ENCODE results near the gene TSC2. TPM values are rescaled to one million over a fixed set of nuclear protein-coding genes. Genes with fewer than 3 reads are reported as not detected.
A peak's percentile ranks its signal among the peaks of the same experiment; 100 is the strongest.
"Not testable (repeated sequence)": the region's sequence is repeated elsewhere in the genome, so short reads cannot be mapped to it uniquely, and the experiment has no call there.

Gene TSC2
- total RNA-seq, 6 experiments from 2014 or later: 25.7 to 124 (median 59.4) TPM

DNA sequence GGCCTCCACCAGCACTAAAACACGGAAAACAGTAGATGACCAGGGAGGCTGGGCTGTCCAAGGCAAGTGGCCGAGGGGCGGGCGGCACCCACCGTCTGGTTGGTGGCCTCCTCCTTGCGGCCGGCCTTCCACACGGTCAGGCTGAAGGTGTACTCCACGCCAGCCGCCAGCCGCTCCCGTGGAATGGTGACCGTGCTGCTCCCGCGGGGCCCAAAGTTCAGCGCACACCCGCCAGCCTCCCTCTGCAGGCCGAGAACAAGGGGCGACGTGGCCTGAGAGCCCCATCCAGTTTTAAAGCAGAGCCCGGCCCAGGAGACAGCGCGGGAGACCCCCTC, 60.0 kb downstream of the TSC2 start:
- intact Hi-C loops (cut with DNase I); DNase-seq; H3K27me3 ChIP-seq; H3K4me1 ChIP-seq; H3K27ac ChIP-seq; H3K9me3 ChIP-seq; H3K4me3 ChIP-seq: not testable (repeated sequence)
- H3K36me3 ChIP-seq: peaks cover 0 to 24% (median 0%) of the 10 kb centered on the region in 4 donors
- peak in 2 of 4 donors; percentile 9 to 11 for ATAC-seq
- no CpG with 5 or more reads among the region's 23 CpGs for WGBS (ENCODE audit: insufficient coverage, low coverage, low lambda C conversion rate, missing lambda C conversion rate)

DNA sequence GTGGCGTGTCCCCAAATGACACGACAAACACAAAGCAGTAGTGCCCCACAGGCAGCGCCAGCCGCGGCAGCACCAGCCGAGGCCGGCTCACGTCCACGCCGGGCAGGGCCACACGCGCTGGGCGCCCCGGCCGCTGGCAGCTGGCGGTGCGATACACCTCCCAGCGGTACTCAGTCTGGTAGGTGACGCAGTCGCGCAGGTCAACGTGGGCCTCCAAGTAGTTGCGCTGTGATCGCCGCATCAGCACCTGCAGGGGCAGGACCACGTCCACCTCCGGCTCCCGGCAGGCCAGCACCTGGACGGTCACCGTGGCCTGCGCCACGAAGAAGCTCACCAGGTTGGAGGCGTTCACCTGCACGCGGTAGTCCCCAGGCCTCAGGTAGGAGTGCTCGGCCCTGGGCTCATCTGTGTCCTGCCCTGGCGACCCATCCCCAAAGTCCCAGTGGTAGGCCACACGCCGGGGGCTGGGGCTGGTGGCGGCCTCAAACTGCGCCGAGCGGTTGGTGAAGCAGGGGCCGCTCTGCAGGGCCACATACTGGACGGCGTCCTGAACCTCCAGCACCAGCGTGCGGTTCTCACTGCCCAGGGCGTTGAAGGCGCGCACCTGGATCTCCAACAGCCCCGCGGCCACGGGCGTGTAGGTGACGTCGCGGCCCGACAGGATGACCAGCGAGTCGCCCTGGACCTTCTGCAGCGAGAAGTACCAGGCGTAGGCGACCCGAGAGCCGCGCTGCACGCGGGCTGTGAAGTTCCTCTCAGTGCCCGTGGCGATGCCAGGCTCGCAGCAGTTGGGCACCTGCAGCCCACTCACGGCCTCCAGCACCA, 60.9 kb downstream of the TSC2 start:
- H3K4me1 ChIP-seq; H3K4me3 ChIP-seq; intact Hi-C loops (cut with DNase I); H3K27ac ChIP-seq; H3K9me3 ChIP-seq; H3K27me3 ChIP-seq; DNase-seq: not testable (repeated sequence)
- ATAC-seq: peak in 2 of 4 donors; percentile 10 to 11
- peaks cover 0 to 18% (median 0%) of the 10 kb centered on the region in 4 donors for H3K36me3 ChIP-seq
- WGBS (ENCODE audit: insufficient coverage, low coverage, low lambda C conversion rate, missing lambda C conversion rate): 91% methylated on average over 4 of the region's 73 CpGs

DNA sequence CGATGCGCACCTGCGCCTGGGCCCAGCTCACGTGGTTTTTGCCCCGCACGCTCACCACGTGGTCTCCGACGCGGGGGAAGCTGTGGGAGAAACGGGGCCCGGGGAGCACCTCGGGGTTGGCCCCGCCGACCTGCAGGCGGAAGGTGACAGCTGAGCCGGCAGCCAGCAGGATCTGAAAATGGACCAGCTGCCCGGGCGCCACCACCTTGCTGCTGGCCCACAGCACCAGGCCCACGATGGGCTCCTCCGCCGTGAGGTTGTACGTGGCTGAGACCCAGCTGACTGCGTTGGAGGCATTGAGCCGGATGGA, 61.4 kb downstream of the TSC2 start:
- H3K4me1 ChIP-seq; H3K4me3 ChIP-seq; H3K9me3 ChIP-seq; ATAC-seq; DNase-seq; H3K27ac ChIP-seq; H3K27me3 ChIP-seq; intact Hi-C loops (cut with DNase I): not testable (repeated sequence)
- WGBS (ENCODE audit: insufficient coverage, low coverage, low lambda C conversion rate, missing lambda C conversion rate): 80% methylated on average over 1 of the region's 25 CpGs
- peaks cover 0 to 18% (median 0%) of the 10 kb centered on the region in 4 donors for H3K36me3 ChIP-seq

DNA sequence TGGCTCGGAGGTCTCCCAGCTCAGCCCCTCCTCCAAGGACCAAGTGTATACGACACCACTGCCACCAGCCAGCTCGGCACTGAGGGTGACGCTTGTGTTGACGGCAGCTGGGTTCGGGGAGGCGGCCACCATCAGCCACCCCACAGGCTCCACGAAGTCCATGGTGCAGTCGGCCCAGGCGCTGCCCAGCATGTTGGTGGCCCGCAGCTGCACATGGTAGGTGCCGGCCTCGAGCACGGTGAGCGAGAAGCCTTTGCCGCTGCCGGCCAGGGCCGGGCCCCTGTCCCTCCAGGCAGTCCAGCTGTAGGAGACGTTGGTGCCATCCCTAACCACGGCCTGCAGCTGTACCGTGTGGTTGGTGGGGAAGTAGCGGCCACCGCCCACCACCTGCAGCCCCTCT, 62.1 kb downstream of the TSC2 start:
- H3K4me1 ChIP-seq; H3K9me3 ChIP-seq; H3K27me3 ChIP-seq; H3K4me3 ChIP-seq; intact Hi-C loops (cut with DNase I); DNase-seq; H3K27ac ChIP-seq: not testable (repeated sequence)
- peaks cover 0 to 18% (median 0%) of the 10 kb centered on the region in 4 donors for H3K36me3 ChIP-seq
- WGBS (ENCODE audit: insufficient coverage, low coverage, low lambda C conversion rate, missing lambda C conversion rate): no CpG with 5 or more reads among the region's 23 CpGs
- ATAC-seq: peak in 1 of 4 donors; percentile 14

DNA sequence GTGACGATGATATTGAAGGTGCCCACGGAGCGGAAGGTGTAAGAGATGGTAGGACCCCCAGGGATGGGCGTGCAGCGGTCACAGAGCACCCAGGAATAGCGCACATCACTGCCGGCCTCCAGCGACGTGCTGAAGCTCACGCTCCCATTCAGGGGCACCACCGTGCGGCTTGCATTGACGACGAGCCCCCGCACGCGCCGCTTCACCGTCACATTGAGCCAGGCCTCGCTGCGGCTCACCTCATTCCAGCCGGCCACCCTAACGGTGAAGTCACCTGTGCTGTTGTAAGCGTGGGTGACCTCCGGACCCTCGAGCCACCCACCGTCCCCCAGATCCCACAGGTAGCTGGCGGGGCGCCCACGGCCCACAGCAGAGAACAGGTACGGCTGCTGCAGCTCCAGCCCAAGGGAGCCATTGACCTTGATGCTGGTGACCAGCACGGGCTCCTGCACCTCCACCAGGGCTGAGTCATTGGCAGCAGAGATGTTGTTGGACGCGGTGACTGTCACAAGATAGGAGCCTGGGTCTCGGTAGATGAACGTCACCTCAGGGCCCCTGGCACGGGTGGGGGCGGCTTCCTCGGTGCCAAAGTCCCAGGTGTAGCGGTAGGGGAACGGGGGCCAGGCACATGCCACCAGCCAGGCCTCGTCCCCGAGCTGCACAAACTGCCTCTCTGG, 62.7 kb downstream of the TSC2 start:
- intact Hi-C loops (cut with DNase I): not testable (repeated sequence)

DNA sequence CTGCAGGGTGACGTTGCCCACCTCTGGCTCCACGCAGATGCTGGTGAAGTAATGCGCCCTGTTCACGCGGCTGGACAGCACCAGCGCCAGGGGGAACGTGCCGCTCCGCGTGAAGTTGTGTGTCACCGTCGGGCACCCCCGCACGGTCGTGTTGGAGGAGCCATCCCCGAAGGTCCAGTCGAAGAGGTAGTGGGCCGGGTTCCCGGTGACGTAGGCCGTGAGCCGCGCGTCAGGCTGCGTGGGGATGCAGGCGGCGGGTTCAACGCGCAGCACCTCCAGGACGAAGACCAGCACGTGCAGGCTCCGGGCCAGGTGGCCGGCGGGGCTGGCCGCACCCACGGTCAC, 63.2 kb downstream of the TSC2 start:
- no CpG with 5 or more reads among the region's 36 CpGs for whole genome bisulfite sequencing (ENCODE audit: insufficient coverage, low coverage, low lambda C conversion rate, missing lambda C conversion rate)
- ATAC-seq: peak in 1 of 4 donors; percentile 12
- DNase-seq; intact Hi-C loops (cut with DNase I); H3K4me3 ChIP-seq; H3K27ac ChIP-seq; H3K9me3 ChIP-seq; H3K27me3 ChIP-seq; H3K4me1 ChIP-seq: not testable (repeated sequence)
- H3K36me3 ChIP-seq: peaks cover 0 to 18% (median 0%) of the 10 kb centered on the region in 4 donors

More for the DNA sequence above, 62.7 kb downstream of the TSC2 start:
- WGBS (ENCODE audit: insufficient coverage, low coverage, low lambda C conversion rate, missing lambda C conversion rate): no CpG with 5 or more reads among the region's 43 CpGs
- H3K27me3 ChIP-seq, H3K27ac ChIP-seq, DNase-seq, H3K9me3 ChIP-seq, H3K4me3 ChIP-seq, H3K4me1 ChIP-seq: not testable (repeated sequence)
- peak in 3 of 4 donors; percentile 23 to 62 (median 41) for ATAC-seq
- peaks cover 0 to 18% (median 0%) of the 10 kb centered on the region in 4 donors for H3K36me3 ChIP-seq

DNA sequence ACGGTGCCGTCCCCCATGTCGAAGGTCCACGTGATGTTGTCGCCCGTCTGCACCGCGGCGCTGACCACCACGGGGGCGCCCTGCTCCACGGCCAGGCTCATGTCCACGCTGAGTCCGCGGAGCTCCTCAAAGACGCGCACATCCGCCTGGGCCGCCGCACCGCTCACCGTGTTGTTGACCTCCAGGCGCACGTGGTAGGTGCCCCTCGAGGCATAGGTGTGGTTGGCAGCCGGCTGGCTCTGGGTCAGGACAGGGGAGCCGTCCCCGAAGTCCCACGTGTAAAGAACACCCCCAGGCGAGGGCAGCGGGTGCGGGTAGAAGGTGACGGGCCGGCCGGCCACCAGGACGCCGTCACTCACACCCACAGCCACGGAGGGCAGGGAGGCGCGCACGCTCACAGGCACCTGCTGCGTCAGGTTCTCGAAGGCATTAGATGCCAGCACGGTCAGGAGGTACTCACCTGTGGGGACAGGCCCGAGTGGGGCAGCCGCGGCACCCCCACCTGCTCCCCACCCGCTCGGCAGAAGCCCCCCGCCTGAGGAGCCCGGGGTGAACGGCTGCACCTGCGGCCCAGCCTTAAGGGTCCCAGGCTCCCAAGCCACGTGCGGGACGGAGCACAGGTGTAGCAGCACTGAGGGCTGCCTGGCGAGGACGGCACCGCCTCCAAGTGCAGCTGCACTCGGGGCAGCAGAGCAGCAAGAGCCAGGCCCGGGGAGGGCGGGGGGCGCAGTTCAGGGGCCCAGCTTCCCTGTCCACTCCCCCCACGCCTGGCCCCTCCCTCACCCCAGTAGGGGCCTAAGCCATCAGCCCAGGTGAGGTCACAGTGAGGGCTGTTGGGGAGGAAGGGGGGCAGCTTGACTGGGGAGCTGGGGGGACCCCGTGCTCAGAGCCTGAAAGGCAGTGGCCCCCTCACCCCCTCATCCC, 63.9 kb downstream of the TSC2 start:
- DNase-seq; H3K4me3 ChIP-seq; H3K9me3 ChIP-seq; H3K27me3 ChIP-seq; intact Hi-C loops (cut with DNase I); H3K4me1 ChIP-seq; H3K27ac ChIP-seq: not testable (repeated sequence)
- peaks cover 0 to 18% (median 0%) of the 10 kb centered on the region in 4 donors for H3K36me3 ChIP-seq
- peak in 1 of 4 donors; percentile 7 for ATAC-seq
- 90% methylated on average over 4 of the region's 65 CpGs for WGBS (ENCODE audit: insufficient coverage, low coverage, low lambda C conversion rate, missing lambda C conversion rate)

DNA sequence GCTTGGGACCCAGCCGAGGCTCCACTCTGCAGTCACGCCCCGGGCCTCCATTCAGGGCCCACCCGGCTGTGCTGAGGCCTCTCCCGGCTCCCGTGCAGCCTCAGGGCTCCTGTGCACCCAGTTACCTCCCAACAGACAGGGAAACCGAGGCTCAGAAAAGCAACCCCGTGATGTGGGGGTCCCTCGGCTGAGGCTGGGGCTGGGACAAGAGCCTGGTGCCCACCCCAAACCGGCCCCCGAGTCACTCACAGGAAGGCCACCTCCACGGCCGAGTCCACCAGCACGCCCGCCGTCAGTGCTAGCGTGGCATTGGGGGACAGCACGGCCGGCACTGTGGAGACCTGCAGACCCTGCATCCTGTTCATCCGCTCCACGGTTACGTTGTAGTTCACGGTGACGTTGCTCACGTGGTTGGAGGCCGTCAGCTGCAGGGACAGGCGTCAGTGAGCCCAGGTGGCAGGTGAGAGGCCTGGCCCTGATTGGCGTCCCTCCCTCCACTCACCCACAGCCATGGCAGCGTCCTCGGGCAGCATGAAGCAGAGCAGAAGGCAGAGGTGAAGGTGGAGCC, 64.8 kb downstream of the TSC2 start:
- intact Hi-C loops (cut with DNase I); ATAC-seq; H3K9me3 ChIP-seq; H3K4me3 ChIP-seq; H3K27me3 ChIP-seq; DNase-seq; H3K4me1 ChIP-seq; H3K27ac ChIP-seq: not testable (repeated sequence)
- no CpG with 5 or more reads among the region's 30 CpGs for WGBS (ENCODE audit: insufficient coverage, low coverage, low lambda C conversion rate, missing lambda C conversion rate)
- H3K36me3 ChIP-seq: peaks cover 0 to 18% (median 0%) of the 10 kb centered on the region in 4 donors

DNA sequence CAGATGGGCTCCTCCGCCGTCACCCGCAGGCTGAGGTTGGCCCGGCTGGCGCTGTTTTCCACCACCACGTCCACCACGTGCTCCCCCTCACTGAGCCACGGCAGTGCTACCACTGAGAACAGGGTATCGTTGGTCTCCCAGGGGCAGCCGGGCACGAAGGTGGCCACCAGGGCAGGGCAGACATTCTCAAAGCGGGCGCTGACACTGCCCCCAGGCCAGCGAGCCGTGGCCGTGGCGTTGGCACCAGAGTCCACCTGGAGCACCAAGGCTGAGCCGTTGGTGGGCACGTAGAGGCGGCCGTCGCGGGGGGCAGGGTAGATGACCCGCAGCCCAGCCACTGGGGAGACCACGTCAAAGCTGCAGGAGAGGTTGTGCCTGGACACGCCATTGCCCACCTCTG, 66.4 kb downstream of the TSC2 start:
- H3K27me3 ChIP-seq; H3K4me3 ChIP-seq; H3K27ac ChIP-seq; ATAC-seq; DNase-seq; H3K4me1 ChIP-seq; H3K36me3 ChIP-seq; H3K9me3 ChIP-seq; intact Hi-C loops (cut with DNase I): not testable (repeated sequence)
- no CpG with 5 or more reads among the region's 26 CpGs for whole genome bisulfite sequencing (ENCODE audit: insufficient coverage, low coverage, low lambda C conversion rate, missing lambda C conversion rate)

DNA sequence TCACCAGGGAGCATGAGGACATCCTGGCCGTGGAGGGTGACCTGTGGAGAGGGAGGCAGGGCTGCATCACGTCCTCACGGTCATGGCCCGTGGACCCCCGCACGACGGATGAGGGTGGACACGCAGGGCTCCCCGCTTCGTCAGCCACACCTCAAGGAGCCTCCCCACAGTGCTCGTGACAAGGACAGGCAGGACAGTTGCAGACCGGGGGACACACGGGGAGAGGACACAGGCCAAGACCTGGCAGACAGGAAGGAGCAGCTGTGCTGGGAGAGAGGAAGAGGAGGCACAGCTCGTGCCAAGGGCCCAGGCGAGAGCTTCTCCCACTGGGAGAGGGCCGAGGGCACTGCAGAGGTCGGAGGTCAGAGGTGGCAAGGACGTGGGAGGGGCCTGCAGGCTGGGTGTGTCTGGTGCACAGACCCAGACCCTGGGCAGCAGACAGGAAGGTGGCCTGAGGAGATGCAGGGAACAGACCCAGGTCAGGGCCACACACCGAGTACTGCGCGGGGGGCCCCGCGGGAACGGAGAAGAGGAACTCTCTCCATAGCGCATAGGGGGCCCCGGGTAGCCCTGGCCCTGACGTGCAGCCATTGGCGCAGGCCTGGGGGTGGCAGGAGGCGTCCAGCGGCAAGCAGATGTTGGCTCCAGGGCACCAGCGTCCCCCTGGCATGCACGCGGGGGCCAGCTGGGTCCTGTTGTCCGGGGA, 67.3 kb downstream of the TSC2 start:
- H3K4me1 ChIP-seq; intact Hi-C loops (cut with DNase I); H3K27me3 ChIP-seq; ATAC-seq; H3K4me3 ChIP-seq; H3K27ac ChIP-seq; H3K36me3 ChIP-seq; DNase-seq; H3K9me3 ChIP-seq: not testable (repeated sequence)
- no CpG with 5 or more reads among the region's 34 CpGs for WGBS (ENCODE audit: insufficient coverage, low coverage, low lambda C conversion rate, missing lambda C conversion rate)

All from right lobe of liver (tissue), 6 donors.